Measurements from ENCODE around the gene PLXNB2. TPM values are rescaled to one million over a fixed set of nuclear protein-coding genes. Genes with fewer than 3 reads are reported as not detected.
A peak's percentile ranks its signal among the peaks of the same experiment; 100 is the strongest.

Gene PLXNB2
- polyA plus RNA-seq, 1 donor from 2014 or later = 38.6 TPM

- Histone ChIP-seq H3K4me2 (ENCODE audit: low read length) (peak within 1 kb of the TSS; percentile 88), H3K9ac (ENCODE audit: low read length) (peak within 1 kb of the TSS; percentile 83), H2AFZ (ENCODE audit: low read depth, low read length) (peak within 1 kb of the TSS; percentile 40), H3K36me3 (ENCODE audit: insufficient read depth, low read length) (no peaks in the 10 kb centered on the region), H3K79me2 (replicated peaks; ENCODE audit: insufficient read depth, low read length) (peaks cover 17% of the 10 kb centered on the region), H4K20me1 (ENCODE audit: insufficient read depth) (no peaks in the 10 kb centered on the region), H3K27ac (ENCODE audit: low read length) (peak within 1 kb of the TSS; percentile 76), H3K4me3 (ENCODE audit: low read length) (peak within 1 kb of the TSS; percentile 77), H3K27me3 (ENCODE audit: insufficient read depth, low read depth, low read length) (no peaks in the 10 kb centered on the region), H3K9me2 (ENCODE audit: insufficient read depth, low read length) (no peaks in the 10 kb centered on the region), H3K9me3 (ENCODE audit: low read length) (no peaks in the 10 kb centered on the region), H3F3A (ENCODE audit: insufficient read depth, low read length, poor library complexity, severe bottlenecking) (no peaks in the 10 kb centered on the region)
- TF ChIP-seq SMC3 (conservative IDR thresholded peaks at IDR 0.05; ENCODE audit: poor library complexity) (no peak), CTCF (IDR thresholded peaks at IDR 0.05; ENCODE audit: poor library complexity, severe bottlenecking) (peak; percentile 84), REST (IDR thresholded peaks at IDR 0.05; ENCODE audit: borderline replicate concordance) (no peak), TAF1 (IDR thresholded peaks at IDR 0.05; ENCODE audit: low read depth) (no peak), MXI1 (conservative IDR thresholded peaks at IDR 0.05; ENCODE audit: poor library complexity, severe bottlenecking) (peak; percentile 33), EP300 (conservative IDR thresholded peaks at IDR 0.05; ENCODE audit: poor library complexity, severe bottlenecking) (no peak), EZH2 (IDR thresholded peaks at IDR 0.05; ENCODE audit: borderline replicate concordance, insufficient read depth, low read length, poor library complexity, severe bottlenecking) (no peak), RAD21 (conservative IDR thresholded peaks at IDR 0.05) (peak; percentile 49), POLR2AphosphoS5 (IDR thresholded peaks at IDR 0.05) (peak; percentile 57)
Measured at GRCh38 chr22:50326956-50327710, 19.7 kb upstream of the PLXNB2 start, which contains the start of gene DENND6B. Gene DENND6B, minus strand, starts transcription at chr22:50327012. Its CDS starts 24 bp downstream, at chr22:50326988.

- H3K4me3 ChIP-seq (ENCODE audit: low read length) = peak overlapping the region; percentile 77
- H3K9ac ChIP-seq (ENCODE audit: low read length) = peak overlapping the region; percentile 83
- no peaks in the 10 kb centered on the region for H3K27me3 ChIP-seq (ENCODE audit: insufficient read depth, low read depth, low read length)
- H3K79me2 ChIP-seq (replicated peaks; ENCODE audit: insufficient read depth, low read length) = peaks cover 17% of the 10 kb centered on the region
- no peaks in the 10 kb centered on the region for H3K9me3 ChIP-seq (ENCODE audit: low read length)
- H2AFZ ChIP-seq (ENCODE audit: low read depth, low read length) = peak overlapping the region; percentile 10
- no peaks in the 10 kb centered on the region for H3K36me3 ChIP-seq (ENCODE audit: insufficient read depth, low read length)
- H3K27ac ChIP-seq (ENCODE audit: low read length) = peak overlapping the region; percentile 76
- H3K9me2 ChIP-seq (ENCODE audit: insufficient read depth, low read length) = no peaks in the 10 kb centered on the region
- H3K4me2 ChIP-seq (ENCODE audit: low read length) = peak overlapping the region; percentile 88
- H3F3A ChIP-seq (ENCODE audit: insufficient read depth, low read length, poor library complexity, severe bottlenecking) = no peaks in the 10 kb centered on the region
- peak; percentile 37 for TF ChIP-seq REST (IDR thresholded peaks at IDR 0.05; ENCODE audit: borderline replicate concordance)
- peak; percentile 70 for TF ChIP-seq MXI1 (conservative IDR thresholded peaks at IDR 0.05; ENCODE audit: poor library complexity, severe bottlenecking)
- TF ChIP-seq TAF1 (IDR thresholded peaks at IDR 0.05; ENCODE audit: low read depth) = no peak
- H4K20me1 ChIP-seq (ENCODE audit: insufficient read depth) = no peaks in the 10 kb centered on the region
Measured at GRCh38 chr22:50326225-50326955, 18.9 kb upstream of the PLXNB2 start.

Data from neural cell (in vitro differentiated cells).